Panc1 (cell line): ENCODE results near the gene TFEB. TPM values are rescaled to one million over a fixed set of nuclear protein-coding genes. Genes with fewer than 3 reads are reported as not detected.

ENCODE experiments used
- ATAC-seq: fragments of 200-7000 bp; cut with Tn5 transposase; 2 replicates; pipeline ENCODE4 v1.9.1; 2020; ENCODE audit warnings: mild to moderate bottlenecking, moderate library complexity
- BruUV-seq: library from RNA; stranded (reverse); fragments of 400-500 nt; replicated peaks from 2 replicates; lab custom pipeline; 2021; lab: Mats Ljungman, UMichigan
- CTCF ChIA-PET: fragments of 300-600 bp; sonication (Branson Sonifier 250); formaldehyde crosslinking; loops from one replicate; lab custom pipeline; 2022; ENCODE audit warnings: antibody characterized with exemption; lab: Charles Lee
- POLR2A ChIA-PET: fragments of 300-600 bp; sonication (Branson Sonifier 250); formaldehyde crosslinking; loops from one replicate; lab custom pipeline; 2022; ENCODE audit warnings: antibody characterized with exemption; lab: Charles Lee
- DNase-seq: peaks from one replicate; pipeline ENCODE4 v3.0.0-alpha.2; 2010; ENCODE audit warnings: low read depth, low spot score
- H3K27ac ChIP-seq: 2 replicates; pipeline ENCODE4 v1.5.1; 2011; ENCODE audit warnings: mild to moderate bottlenecking, low read length, inconsistent platforms
- H3K27me3 ChIP-seq: fragments of 200-500 bp; sonication (Bioruptor generic); 2 replicates; pipeline ENCODE4 v1.6.0; 2014; ENCODE audit warnings: low read length, inconsistent platforms; ENCODE audit not compliant: control insufficient read depth, insufficient read depth
- H3K36me3 ChIP-seq: fragments of 200-500 bp; sonication (Bioruptor generic); 2 replicates; pipeline ENCODE4 v1.5.1; 2014; ENCODE audit warnings: inconsistent platforms, mild to moderate bottlenecking, low read length, moderate library complexity; ENCODE audit not compliant: control insufficient read depth, insufficient read depth
- H3K4me1 ChIP-seq: 2 replicates; pipeline ENCODE4 v1.5.1; 2011; ENCODE audit warnings: inconsistent platforms, mild to moderate bottlenecking, low read length, moderate library complexity; ENCODE audit not compliant: control insufficient read depth, insufficient read depth
- H3K4me3 ChIP-seq, 2 experiments: 2 replicates each; pipeline ENCODE4 v1.5.1; 2011 to 2012; ENCODE audit warnings: low read depth in 2 of 2, low read length in 2 of 2, mild to moderate bottlenecking in 2 of 2, inconsistent platforms in 1 of 2, moderate library complexity in 1 of 2
- H3K9me3 ChIP-seq: fragments of 200-500 bp; sonication (Bioruptor generic); 2 replicates; pipeline ENCODE4 v1.5.1; 2014; ENCODE audit warnings: low read depth, mild to moderate bottlenecking, inconsistent platforms, low read length, moderate library complexity; ENCODE audit not compliant: control insufficient read depth, insufficient read depth
- CTCF ChIP-seq: fragments of 450-650 bp; IDR thresholded peaks from 2 replicates; pipeline ENCODE4 v1.5.1; 2017; ENCODE audit warnings: mild to moderate bottlenecking
- POLR2AphosphoS5 ChIP-seq: IDR thresholded peaks from 2 replicates; pipeline ENCODE4 v1.6.1; 2012; ENCODE audit warnings: mild to moderate bottlenecking, low read depth, low read length, moderate library complexity
- REST ChIP-seq, 2 experiments: IDR thresholded peaks; 2 replicates each; pipeline ENCODE4 v1.6.1; 2011 to 2012; ENCODE audit warnings: low read depth in 2 of 2, control low read depth in 1 of 2, low read length in 1 of 2, mild to moderate bottlenecking in 1 of 2, moderate library complexity in 1 of 2; ENCODE audit not compliant: insufficient read depth in 1 of 2
- SIN3A ChIP-seq: IDR thresholded peaks from 2 replicates; pipeline ENCODE4 v1.6.1; 2012; ENCODE audit warnings: low read depth, mild to moderate bottlenecking, low read length, moderate library complexity, borderline replicate concordance; ENCODE audit not compliant: insufficient read depth
- TCF7L2 ChIP-seq: IDR thresholded peaks from 2 replicates; pipeline ENCODE4 v1.6.1; 2011; ENCODE audit warnings: mild to moderate bottlenecking, low read depth, low read length, inconsistent platforms
- in situ Hi-C: cut with HindIII; loops from 2 replicates; pipeline ENCODE4 v1.10.0; 2016; ENCODE audit warnings: low sequenced_read_pairs, low pct_unique_long_range_greater_than_20kb
- intact Hi-C: fragments of 100-400 bp; cut with micrococcal nuclease; formaldehyde crosslinking; loops from one replicate; pipeline ENCODE4 v1.10.0; 2022; ENCODE audit not compliant: unreplicated experiment
- total RNA-seq: library from RNA; stranded (reverse); gene quantifications from one replicate; pipeline ENCODE4 v1.2.1, GENCODE V29; 2021; ENCODE audit not compliant: unreplicated experiment

The TFEB gene
- total RNA-seq, 1 experiment from 2014 or later = 13.3 TPM

GRCh38 chr6:41784581-41785171, 49.3 kb upstream of the TFEB start:
- peaks cover 7% of the 10 kb centered on the region; the same call in 1 of the 2 replicates for H3K4me1 ChIP-seq
- ChIA-PET POLR2A (interaction anchor here (0.6 kb wide), 1 partner anchor 1108 kb away, joined by 4 read pairs; no protein-coding TSS in a partner anchor), CTCF (interaction anchor here (1.3 kb wide), 1 partner anchor 80 kb away, joined by 5 read pairs; no protein-coding TSS in a partner anchor)
- in situ Hi-C loops = no loop called here
- DNase-seq = no peak
- TF ChIP-seq TCF7L2 (no peak), REST (IDR thresholded peaks at IDR 0.05; ENCODE audit: insufficient read depth in 1 of 2, low read depth in 2 of 2, low read length in 1 of 2) (no peak), CTCF (no peak), SIN3A (no peak), POLR2AphosphoS5 (no peak)
- H3K4me3 ChIP-seq = no peak overlapping the region
- BruUV-seq = no TSS peak
- H3K27ac ChIP-seq = no peak overlapping the region
- no peaks in the 10 kb centered on the region for H3K9me3 ChIP-seq
- H3K27me3 ChIP-seq = no peaks in the 10 kb centered on the region
- intact Hi-C loops = loop anchor here (5.0 to 10.0 kb wide), 3 partner anchors 50 to 258 kb away; partner anchors contain the start of genes BYSL, MED20 and TFEB
- H3K36me3 ChIP-seq = peaks cover 8% of the 10 kb centered on the region
- no peak for ATAC-seq

DNA sequence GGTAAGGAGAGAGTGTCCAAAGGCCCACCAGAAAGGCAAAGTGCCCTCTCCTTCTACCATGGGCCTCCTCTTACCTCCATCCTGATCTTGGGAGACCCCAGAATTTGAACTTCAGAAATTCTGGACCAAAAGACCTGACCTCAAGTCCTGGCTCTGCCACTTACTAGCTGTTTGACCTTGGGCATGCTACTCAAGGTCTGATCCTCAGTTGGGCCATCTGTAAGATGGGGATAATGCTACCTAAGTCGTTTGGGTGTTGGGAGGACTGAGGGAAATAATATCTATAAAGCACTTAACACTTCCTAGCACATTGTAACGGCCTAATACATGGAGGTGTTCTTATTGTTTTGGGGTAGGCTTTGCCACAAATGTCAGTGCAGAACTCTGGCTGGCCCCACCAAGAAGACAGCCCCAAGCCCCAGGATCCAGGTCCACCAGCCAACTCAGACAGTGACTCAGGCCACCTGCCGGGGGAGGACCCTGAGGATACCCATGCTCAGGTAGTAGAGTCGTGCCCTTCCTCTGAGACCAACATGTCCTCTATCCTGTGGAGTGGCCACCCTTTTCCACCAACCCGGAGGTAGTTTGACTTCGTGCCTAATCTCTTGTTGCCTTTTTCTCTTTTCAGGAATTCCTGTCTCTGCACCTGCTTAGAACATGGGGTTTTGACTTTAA, 47.8 kb upstream of the TFEB start:
- in situ Hi-C loops (no loop called here), intact Hi-C loops (loop anchor here (5.0 to 10.0 kb wide), 2 partner anchors 48 to 259 kb away; partner anchors contain the start of gene TFEB)
- no peak overlapping the region for H3K27ac ChIP-seq
- no peaks in the 10 kb centered on the region for H3K9me3 ChIP-seq
- POLR2A ChIA-PET = no interaction called here
- no peaks in the 10 kb centered on the region for H3K27me3 ChIP-seq
- DNase-seq (no peak), ATAC-seq (no peak)
- no peak overlapping the region for H3K4me3 ChIP-seq
- H3K4me1 ChIP-seq = peaks cover 8% of the 10 kb centered on the region
- H3K36me3 ChIP-seq = no peaks in the 10 kb centered on the region; the same call in 1 of the 2 replicates
- TF ChIP-seq REST (IDR thresholded peaks at IDR 0.05; ENCODE audit: insufficient read depth in 1 of 2, low read depth in 2 of 2, low read length in 1 of 2) (no peak), TCF7L2 (no peak), POLR2AphosphoS5 (no peak), SIN3A (no peak), CTCF (no peak)
- CTCF ChIA-PET = interaction anchor here (1.0 kb wide), 1 partner anchor 180 kb away, joined by 3 read pairs; no protein-coding TSS in a partner anchor
- BruUV-seq = no TSS peak
